NCI-H1694 treated with DMSO at 0.1 percent for 48 hours (cell line): ENCODE data around the gene ABI3BP.
"Not testable (repeated sequence)": the region's sequence is repeated elsewhere in the genome, so short reads cannot be mapped to it uniquely, and the experiment has no call there.

Source experiments
- DNase-seq: peaks from one replicate; lab custom pipeline; 2025; lab: John Stamatoyannopoulos, UW

ABI3BP gene

GRCh38 chr3:100981164-100981911, 11.9 kb downstream of the ABI3BP start:
- DNase-seq, result no peak

- DNase-seq, result no peak
Measured at GRCh38 chr3:100978011-100978659, 15.1 kb downstream of the ABI3BP start.

- no peak for DNase-seq
Measured at GRCh38 chr3:100976611-100977010, 16.6 kb downstream of the ABI3BP start.

- no peak for DNase-seq
Measured at GRCh38 chr3:100975714-100976113, 17.5 kb downstream of the ABI3BP start.

GRCh38 chr3:100973594-100973993, 19.6 kb downstream of the ABI3BP start:
- DNase-seq, result no peak

- no peak for DNase-seq
Measured at GRCh38 chr3:100972867-100973266, 20.4 kb downstream of the ABI3BP start.

- DNase-seq, result no peak
Measured at GRCh38 chr3:100972301-100972844, 20.8 kb downstream of the ABI3BP start.

- DNase-seq, result no peak
Measured at GRCh38 chr3:100971798-100972197, 21.4 kb downstream of the ABI3BP start.

GRCh38 chr3:100970477-100970990, 22.7 kb downstream of the ABI3BP start:
- DNase-seq, result no peak

- no peak for DNase-seq
Measured at GRCh38 chr3:100968932-100969906, 24.0 kb downstream of the ABI3BP start.

- DNase-seq, result no peak
Measured at GRCh38 chr3:100966807-100967206, 26.4 kb downstream of the ABI3BP start.

- no peak for DNase-seq
Measured at GRCh38 chr3:100966049-100966491, 27.2 kb downstream of the ABI3BP start.

- DNase-seq, result no peak
Measured at GRCh38 chr3:100963041-100963440, 30.2 kb downstream of the ABI3BP start.

GRCh38 chr3:100957261-100957986, 35.8 kb downstream of the ABI3BP start:
- DNase-seq, result no peak

- no peak for DNase-seq
Measured at GRCh38 chr3:100956276-100956675, 36.9 kb downstream of the ABI3BP start.

GRCh38 chr3:100954990-100955389, 38.2 kb downstream of the ABI3BP start:
- DNase-seq, result no peak

GRCh38 chr3:100954199-100954935, 38.9 kb downstream of the ABI3BP start:
- DNase-seq, result no peak

GRCh38 chr3:100953103-100953502, 40.1 kb downstream of the ABI3BP start:
- no peak for DNase-seq

- no peak for DNase-seq
Measured at GRCh38 chr3:100947119-100947518, 46.1 kb downstream of the ABI3BP start.

- DNase-seq, result not testable (repeated sequence)
Measured at GRCh38 chr3:100946096-100946495, 47.1 kb downstream of the ABI3BP start.
